DMS79 (cell line): ENCODE data around the gene TRIB2.

Experiments
- DNase-seq: peaks from one replicate; lab custom pipeline; 2025; lab: John Stamatoyannopoulos, UW

The TRIB2 gene

DNA sequence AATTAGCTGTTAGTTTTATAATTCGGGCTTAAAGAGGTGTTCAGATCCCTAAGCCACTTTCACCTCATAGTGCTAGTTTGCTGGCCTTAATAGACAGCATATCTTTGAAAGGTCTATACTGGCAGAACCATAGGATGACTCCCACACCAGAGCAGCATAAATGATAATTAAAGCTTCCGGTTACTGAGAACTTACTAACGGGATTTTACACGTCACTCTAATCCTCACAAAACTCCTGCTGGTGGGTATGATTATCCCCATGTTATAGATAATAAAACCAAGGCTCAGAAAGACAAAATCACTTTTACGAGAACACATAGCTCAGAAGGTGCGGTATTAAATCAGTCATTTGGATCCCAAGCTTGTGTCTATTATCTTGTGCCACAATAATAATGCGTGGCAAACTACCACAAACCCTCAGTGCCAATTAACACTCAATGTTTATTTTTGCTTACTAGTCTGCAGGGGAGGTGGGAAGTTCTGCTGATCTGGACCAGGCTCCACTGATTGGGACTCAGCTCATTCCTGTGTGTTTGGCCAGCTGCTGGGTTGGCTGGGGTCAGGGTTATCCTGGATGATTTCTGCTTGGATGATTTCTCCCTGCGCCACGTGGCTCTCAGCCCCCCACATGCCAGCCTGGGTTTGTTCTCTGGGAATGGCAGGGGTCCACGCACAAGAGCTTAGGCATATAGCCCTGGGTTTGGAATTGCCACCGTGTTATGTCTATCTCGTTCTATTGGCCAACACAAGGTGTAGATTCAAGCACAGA lies 62.3 kb downstream of the TRIB2 start:
- no peak for DNase-seq

DNA sequence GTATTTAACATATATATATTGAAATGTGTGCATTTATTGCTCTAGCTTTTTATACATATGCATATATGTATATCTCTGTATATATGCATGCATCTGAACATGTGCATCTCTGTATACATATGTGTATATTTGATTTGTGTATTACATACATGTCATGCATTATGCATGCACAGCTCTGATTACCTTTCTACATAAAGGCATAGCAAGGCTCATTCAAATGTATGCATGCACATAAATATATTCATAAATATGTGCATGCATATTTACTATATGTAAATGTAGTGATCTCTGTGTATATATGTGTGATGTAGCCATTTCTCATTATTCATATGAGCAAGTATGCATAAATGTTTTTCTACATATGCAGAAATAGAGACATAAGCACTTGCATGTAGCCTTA lies 64.6 kb downstream of the TRIB2 start:
- DNase-seq, result no peak

DNA sequence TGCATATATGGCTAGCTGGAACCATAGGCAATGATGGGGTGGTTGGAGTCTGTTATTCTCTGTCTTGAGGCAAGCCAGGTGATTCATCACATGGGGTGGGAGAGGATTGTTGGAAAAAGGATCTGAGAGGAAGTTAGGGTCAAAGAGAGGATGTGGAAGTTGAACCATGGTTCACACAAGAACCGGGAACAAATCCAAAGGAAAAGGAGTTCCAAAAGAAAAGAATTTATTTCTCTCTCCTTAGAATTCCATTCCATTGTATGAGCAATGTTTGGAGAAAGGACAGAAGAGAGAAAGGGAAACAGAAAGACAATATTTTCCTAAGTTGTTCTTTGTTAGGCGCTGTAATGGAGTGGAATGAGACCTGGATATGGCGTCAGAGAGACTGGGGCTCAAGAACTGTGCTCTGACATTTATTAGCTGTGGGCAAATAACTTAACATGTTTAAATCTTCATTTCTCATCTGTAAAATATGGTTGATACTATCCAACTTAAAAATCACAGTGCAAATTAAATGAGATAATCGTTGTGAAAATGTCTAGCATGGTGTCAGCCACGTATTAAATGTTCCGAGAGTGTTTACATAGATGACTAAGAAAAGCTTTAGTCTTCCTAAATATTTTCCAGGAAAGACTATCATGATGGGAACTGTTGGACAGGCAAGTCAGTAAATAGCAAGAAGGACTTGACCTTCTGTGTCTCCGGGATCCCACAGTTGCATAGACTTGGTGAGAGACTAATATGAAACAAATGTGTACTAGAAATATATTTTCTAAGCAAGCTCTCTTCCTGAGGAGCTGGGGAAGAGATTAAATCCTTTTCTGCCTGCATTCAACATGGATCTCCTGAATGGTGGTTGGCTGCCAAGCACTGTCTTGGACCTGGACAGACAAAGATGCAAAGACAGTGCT lies 71.4 kb downstream of the TRIB2 start:
- DNase-seq, result no peak

DNA sequence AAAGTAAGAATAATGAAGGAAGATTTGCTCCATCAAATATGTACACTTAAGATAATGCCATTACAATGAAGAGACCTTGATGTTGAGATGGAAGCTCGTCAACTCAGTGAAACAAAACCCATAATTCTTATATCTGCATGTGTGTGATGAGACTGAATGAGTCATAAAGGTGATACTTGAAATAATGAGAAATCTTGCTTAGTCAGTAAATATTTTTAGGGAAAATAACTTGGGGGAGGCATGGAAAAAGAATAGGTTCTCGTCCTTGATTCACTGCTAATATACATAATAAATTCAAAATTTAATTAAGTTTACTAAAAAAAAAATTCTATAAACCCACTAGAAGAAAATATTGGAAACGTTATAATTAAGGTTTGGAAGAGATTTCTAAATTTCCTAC lies 75.2 kb downstream of the TRIB2 start:
- DNase-seq, result no peak
